ENCODE measurements around the gene FAM135A.
A peak's percentile ranks its signal among the peaks of the same experiment; 100 is the strongest.
"Not testable (repeated sequence)": the region's sequence is repeated elsewhere in the genome, so short reads cannot be mapped to it uniquely, and the experiment has no call there.

Gene FAM135A

GRCh38 chr6:70549327-70549726, 136.0 kb downstream of the FAM135A start:
- no peak for DNase-seq

- DNase-seq = no peak
These were observed 138.3 kb downstream of the FAM135A start for GRCh38 chr6:70551566-70551965.

- DNase-seq = not testable (repeated sequence)
These were observed 139.1 kb downstream of the FAM135A start for GRCh38 chr6:70552286-70552940.

GRCh38 chr6:70552974-70553373, 139.7 kb downstream of the FAM135A start:
- no peak for DNase-seq

- DNase-seq = peak; percentile 17
These were observed 144.7 kb downstream of the FAM135A start for GRCh38 chr6:70557998-70558397.

- not testable (repeated sequence) for DNase-seq
These were observed 149.1 kb downstream of the FAM135A start for GRCh38 chr6:70562401-70562800.

- no peak for DNase-seq
These were observed 150.2 kb downstream of the FAM135A start for GRCh38 chr6:70563530-70563929.

- DNase-seq = peak; percentile 95
These were observed 153.6 kb downstream of the FAM135A start, which contains the start of gene SDHAF4 for GRCh38 chr6:70566751-70567382. SDHAF4 (plus strand) TSS chr6:70566930; CDS start chr6:70566941, 11 bp downstream.

GRCh38 chr6:70574643-70575042, 161.3 kb downstream of the FAM135A start:
- no peak for DNase-seq

- DNase-seq = no peak
These were observed 162.7 kb downstream of the FAM135A start for GRCh38 chr6:70575899-70576495.

GRCh38 chr6:70586114-70586513, 172.8 kb downstream of the FAM135A start:
- no peak for DNase-seq

- DNase-seq = no peak
These were observed 177.1 kb downstream of the FAM135A start for GRCh38 chr6:70590400-70590799.

GRCh38 chr6:70592391-70593117, 179.2 kb downstream of the FAM135A start:
- DNase-seq = no peak

GRCh38 chr6:70593118-70593486, 179.8 kb downstream of the FAM135A start:
- no peak for DNase-seq

- DNase-seq = peak; percentile 40
These were observed 185.9 kb downstream of the FAM135A start for GRCh38 chr6:70599187-70599586.

GRCh38 chr6:70601014-70601413, 187.7 kb downstream of the FAM135A start:
- DNase-seq = no peak

GRCh38 chr6:70604254-70604653, 190.9 kb downstream of the FAM135A start:
- no peak for DNase-seq

GRCh38 chr6:70607371-70607770, 194.1 kb downstream of the FAM135A start:
- DNase-seq = not testable (repeated sequence)

- not testable (repeated sequence) for DNase-seq
These were observed 195.9 kb downstream of the FAM135A start for GRCh38 chr6:70609181-70609580.

Data from activated CD4-positive, alpha-beta T cell treated with anti-CD3 and anti-CD28 coated beads, Interleukin-2, Interleukin-6, amounts not matched to agents 100 ng/mL and 50 ng/mL, durations not matched to agents 16 hours and 8 hours (primary cell).